HG03135 (cell line): Measurements from ENCODE around the gene STH.

ENCODE experiments used
- ATAC-seq: cut with Tn5 transposase; IDR thresholded peaks from one replicate; pipeline ENCODE4 v1.9.1; 2021; ENCODE audit warnings: mild to moderate bottlenecking, moderate library complexity; ENCODE audit not compliant: unreplicated experiment

The STH gene

DNA sequence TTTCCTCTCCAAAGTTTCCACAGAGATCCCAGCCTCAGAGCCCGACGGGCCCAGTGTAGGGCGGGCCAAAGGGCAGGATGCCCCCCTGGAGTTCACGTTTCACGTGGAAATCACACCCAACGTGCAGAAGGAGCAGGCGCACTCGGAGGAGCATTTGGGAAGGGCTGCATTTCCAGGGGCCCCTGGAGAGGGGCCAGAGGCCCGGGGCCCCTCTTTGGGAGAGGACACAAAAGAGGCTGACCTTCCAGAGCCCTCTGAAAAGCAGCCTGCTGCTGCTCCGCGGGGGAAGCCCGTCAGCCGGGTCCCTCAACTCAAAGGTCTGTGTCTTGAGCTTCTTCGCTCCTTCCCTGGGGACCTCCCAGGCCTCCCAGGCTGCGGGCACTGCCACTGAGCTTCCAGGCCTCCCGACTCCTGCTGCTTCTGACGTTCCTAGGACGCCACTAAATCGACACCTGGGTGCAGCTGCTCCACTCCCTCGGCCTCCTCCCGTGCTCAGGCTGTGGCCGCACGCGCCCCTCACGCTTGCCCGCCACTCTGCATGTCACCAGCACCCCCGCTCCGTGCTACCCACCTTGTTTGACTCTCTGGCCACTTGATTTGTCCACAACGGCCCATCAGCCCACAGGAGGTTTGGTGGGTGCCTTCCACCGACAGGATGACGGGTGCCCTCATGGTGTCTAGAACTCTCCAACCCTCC, 15.3 kb upstream of the STH start:
- no peak for ATAC-seq

DNA sequence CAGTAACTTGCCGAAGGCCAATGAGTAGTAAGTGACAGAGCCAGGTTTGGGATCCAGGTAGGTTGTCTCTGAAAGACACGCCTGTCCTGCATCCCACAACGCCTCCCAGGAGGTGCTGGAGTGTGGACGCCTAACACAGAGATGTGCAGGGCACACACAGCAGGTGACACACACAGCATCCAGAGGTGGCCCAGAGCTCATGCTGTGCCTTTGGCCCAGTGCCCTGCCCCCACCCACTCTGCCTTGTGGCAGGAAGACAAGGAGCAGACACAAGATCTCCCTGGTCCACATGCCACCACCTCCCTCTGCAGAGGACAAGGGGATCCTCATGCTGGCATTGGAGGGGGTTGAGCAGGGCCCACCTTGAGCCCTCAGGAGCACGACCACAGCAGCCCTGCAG, 14.7 kb upstream of the STH start:
- ATAC-seq = no peak

DNA sequence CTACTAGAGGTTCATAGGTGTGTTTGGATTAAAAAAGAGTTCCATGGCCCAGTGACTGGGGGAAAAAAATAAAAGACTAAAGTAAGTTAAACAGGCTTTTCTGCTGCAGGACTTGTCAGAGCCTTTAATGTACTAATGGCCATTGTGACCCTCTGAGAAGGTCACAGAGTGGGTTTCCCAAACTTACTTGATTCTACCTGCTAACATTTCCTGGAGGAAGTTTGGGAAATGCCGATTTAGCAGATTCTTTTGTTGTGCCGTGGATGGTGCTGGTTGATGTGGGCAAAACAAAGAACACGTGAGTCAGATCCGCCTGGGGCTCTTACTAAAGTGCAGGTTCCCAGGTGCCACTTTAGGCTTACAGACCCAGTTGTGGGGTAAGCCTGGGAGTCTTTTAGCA, 13.6 kb upstream of the STH start:
- no peak for ATAC-seq

DNA sequence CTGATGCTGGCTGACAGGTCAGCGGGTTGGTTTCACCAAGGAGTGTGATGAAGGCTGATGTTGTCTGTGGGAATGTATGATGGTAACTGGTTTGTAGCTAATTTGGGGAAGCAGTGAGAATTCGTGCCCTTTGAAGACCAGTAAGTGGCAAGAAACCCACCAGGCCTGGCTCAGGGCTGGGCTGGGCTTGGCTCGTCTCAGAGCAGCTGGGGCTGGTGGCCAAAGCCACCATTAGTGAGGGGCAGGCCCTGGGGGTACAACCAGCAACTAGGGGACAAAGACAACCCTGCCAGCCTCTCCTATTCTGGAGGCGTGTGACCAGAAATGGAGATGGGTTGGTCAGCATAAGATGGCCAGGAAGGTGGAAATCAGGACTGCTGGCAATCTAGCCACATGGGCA, 13.0 kb upstream of the STH start:
- ATAC-seq = no peak

DNA sequence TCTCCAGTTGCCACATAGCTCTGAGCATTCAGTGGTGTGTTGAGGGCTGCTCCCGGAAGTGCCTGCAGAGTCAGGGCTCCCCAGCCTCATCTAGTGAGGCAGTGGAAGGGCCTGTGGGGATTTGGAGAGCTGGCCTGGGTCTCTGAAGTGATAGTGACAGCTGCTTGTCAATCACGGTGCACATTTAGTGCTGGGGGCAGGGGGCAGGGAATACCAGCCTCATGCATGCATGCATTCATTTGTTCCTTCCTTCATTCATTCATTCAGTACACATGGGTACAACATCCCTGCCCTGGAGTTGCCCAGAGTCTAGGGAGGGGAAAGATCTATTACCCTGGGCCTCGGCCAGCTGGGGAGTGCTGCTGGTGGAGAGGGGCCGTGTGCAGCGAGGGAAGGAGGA, 11.3 kb upstream of the STH start:
- ATAC-seq = no peak

DNA sequence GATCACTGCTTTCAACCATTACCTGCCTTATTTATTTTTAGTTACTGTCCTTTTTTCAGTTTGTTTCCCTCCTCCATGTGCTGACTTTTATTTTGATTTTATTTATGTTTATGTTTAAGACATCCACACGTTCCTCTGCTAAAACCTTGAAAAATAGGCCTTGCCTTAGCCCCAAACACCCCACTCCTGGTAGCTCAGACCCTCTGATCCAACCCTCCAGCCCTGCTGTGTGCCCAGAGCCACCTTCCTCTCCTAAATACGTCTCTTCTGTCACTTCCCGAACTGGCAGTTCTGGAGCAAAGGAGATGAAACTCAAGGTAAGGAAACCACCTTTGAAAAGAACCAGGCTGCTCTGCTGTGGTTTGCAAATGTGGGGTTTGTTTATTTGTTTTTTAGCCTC, 9.3 kb upstream of the STH start:
- ATAC-seq = no peak

DNA sequence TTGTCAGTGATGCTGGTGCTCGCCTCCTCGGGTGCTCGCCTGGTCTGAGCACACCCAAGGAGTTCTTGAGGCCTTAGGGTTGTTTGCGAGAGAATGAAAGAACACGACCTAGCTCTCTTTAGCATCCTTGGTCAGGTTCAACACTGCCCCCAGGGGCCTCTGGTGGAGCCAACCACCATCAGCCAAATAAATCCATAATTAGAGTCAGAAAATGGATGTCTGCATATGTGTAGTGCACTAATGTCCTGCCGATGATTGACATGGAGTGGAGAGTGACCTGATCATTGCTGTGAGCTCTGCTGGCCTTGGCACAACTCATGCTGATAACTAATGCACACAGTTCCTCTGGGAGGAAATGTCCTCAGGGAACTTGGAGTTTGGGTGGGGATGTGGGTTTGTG, 8.2 kb upstream of the STH start:
- no peak for ATAC-seq

DNA sequence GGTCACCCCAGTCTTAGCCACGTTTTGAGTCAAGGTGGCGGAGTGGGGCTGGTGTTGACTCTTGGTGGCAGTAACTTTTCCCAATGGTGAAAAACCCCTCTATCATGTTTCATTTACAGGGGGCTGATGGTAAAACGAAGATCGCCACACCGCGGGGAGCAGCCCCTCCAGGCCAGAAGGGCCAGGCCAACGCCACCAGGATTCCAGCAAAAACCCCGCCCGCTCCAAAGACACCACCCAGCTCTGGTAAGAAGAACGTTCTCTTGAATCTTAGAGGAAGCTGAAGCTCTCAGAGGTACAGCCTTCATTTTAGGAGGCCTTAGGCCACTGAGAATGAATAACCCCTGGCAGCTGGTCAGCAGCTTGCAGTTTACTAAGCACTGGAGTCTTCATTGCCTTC, 7.7 kb upstream of the STH start:
- ATAC-seq = no peak

DNA sequence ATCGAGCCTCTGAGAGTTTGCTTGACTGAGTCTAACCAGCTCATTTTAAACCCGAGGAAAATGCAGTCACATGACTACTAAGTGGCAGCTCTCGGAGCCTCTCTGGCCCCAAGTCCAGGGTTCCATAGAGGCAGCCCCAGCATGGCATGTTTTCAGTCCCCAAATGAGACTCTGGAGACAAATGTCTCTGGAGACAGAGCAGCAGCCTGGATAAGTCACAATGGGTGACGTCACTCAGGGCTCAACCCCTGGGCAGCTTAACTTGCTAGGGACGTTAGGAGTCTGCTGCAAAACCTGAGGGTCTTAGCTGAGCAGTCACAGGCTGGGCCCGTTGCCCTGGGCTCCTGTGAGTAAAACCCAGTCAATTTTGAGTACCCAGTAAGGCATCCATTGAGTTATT, 6.9 kb upstream of the STH start:
- no peak for ATAC-seq

DNA sequence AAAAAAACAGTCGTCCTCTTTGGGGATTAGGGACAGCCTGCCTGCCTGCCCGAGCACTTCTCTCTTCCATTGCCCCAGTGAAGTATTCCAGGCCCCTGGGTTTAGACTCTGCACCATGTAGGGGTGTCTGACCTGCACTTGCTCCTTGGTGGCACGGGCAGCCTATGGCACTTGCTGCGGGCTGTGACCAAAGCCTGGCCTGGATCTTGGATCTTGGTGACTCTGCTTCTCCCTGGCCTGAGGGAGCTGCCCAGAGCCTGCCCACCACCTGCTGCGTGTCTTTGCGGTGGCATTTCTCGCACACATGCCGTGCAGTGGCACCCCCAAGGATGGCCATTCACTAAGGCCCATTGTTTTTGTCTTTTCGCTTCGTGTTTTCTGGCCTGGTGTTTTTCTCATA, 6.1 kb upstream of the STH start:
- ATAC-seq = no peak

DNA sequence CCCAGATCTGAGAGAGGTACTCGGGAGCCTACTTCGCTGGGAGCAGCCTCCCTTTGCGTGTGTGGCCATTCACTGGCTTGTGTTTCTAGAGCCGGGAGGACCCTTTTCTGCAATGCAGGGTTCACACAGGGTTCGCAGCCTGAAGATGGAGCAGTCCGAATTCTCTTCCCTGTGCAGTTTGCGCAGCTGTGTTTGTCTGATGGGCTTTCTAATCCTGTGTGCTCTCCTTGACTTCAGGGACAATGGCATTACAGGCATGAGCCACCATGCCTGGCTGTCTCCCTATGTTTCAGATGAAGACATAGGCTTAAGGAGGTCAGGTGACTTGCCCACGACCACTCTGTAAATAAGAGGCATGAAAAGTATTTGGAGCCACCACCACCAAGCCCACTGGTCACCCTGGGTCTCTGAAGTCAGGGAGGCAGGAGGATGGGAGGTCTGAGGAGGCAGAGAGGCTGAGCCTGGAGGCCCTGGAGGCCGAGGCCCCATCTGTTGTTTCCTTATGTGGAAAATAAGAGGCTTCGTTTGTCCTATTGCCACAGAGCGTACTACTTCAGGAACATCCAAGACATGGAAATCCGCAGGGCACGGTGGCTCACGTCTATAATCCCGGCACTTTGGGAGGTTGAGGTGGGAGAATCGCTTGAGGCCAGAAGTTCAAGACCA, 5.0 kb upstream of the STH start:
- ATAC-seq = no peak

DNA sequence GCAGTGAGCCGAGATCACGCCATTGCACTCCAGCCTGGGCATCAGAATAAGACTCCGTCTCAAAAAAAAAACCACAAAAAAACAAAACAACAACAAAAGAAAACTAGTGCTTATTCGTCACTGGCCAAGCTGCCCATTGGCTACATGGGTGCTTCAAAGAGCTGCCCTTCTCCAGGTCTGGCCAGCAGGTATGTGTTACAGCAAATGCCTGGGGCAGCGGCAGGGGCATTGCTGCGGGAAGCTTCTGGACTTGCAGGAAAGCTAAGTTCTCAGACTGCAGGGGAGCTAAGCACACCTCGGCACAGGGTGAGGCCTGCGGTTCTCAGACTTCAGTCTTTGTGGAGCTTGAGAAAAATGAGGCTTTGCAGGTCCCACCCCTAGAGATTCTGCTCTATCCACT, 4.1 kb upstream of the STH start:
- ATAC-seq = no peak

DNA sequence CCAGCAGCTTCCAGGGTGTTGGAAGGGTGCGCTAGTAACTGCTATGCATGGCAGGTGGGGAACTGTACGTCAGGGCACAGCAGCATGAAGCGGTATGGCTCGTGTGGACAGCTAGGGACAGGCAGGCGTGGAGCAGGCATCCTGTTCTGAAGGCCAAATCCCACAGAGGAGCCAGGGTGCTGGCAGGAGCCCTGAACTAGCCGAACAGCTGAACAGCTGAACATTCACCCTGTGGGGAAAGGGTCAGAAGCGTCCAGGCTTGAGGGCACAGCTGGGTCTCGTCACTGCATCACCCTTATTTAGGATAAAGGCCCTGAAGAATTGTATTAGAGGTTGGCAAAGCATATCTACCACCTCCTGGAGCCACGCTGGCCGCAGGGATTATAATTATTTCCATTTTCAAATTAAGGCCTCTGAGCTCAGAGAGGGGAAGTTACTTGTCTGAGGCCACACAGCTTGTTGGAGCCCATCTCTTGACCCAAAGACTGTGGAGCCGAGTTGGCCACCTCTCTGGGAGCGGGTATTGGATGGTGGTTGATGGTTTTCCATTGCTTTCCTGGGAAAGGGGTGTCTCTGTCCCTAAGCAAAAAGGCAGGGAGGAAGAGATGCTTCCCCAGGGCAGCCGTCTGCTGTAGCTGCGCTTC, 3.3 kb upstream of the STH start:
- ATAC-seq = no peak

DNA sequence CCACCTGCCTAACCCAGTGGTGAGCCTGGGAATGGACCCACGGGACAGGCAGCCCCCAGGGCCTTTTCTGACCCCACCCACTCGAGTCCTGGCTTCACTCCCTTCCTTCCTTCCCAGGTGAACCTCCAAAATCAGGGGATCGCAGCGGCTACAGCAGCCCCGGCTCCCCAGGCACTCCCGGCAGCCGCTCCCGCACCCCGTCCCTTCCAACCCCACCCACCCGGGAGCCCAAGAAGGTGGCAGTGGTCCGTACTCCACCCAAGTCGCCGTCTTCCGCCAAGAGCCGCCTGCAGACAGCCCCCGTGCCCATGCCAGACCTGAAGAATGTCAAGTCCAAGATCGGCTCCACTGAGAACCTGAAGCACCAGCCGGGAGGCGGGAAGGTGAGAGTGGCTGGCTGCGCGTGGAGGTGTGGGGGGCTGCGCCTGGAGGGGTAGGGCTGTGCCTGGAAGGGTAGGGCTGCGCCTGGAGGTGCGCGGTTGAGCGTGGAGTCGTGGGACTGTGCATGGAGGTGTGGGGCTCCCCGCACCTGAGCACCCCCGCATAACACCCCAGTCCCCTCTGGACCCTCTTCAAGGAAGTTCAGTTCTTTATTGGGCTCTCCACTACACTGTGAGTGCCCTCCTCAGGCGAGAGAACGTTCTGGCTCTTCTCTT, 2.6 kb upstream of the STH start:
- no peak for ATAC-seq

DNA sequence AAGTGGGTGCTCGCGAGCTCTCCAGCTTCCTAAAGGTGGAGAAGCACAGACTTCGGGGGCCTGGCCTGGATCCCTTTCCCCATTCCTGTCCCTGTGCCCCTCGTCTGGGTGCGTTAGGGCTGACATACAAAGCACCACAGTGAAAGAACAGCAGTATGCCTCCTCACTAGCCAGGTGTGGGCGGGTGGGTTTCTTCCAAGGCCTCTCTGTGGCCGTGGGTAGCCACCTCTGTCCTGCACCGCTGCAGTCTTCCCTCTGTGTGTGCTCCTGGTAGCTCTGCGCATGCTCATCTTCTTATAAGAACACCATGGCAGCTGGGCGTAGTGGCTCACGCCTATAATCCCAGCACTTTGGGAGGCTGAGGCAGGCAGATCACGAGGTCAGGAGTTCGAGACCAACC, 1.9 kb upstream of the STH start:
- ATAC-seq = no peak

DNA sequence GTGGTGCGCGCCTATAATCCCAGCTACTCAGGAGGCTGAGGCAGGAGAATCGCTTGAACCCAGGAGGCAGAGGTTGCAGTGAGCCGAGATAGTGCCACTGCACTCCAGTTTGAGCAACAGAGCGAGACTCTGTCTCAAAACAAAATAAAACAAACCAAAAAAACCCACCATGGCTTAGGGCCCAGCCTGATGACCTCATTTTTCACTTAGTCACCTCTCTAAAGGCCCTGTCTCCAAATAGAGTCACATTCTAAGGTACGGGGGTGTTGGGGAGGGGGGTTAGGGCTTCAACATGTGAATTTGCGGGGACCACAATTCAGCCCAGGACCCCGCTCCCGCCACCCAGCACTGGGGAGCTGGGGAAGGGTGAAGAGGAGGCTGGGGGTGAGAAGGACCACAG, 1.4 kb upstream of the STH start:
- no peak for ATAC-seq

DNA sequence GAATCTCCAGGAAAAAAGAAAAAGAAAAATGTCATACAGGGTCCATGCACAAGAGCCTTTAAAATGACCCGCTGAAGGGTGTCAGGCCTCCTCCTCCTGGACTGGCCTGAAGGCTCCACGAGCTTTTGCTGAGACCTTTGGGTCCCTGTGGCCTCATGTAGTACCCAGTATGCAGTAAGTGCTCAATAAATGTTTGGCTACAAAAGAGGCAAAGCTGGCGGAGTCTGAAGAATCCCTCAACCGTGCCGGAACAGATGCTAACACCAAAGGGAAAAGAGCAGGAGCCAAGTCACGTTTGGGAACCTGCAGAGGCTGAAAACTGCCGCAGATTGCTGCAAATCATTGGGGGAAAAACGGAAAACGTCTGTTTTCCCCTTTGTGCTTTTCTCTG, 845 bp downstream of the STH start:
- ATAC-seq = no peak

DNA sequence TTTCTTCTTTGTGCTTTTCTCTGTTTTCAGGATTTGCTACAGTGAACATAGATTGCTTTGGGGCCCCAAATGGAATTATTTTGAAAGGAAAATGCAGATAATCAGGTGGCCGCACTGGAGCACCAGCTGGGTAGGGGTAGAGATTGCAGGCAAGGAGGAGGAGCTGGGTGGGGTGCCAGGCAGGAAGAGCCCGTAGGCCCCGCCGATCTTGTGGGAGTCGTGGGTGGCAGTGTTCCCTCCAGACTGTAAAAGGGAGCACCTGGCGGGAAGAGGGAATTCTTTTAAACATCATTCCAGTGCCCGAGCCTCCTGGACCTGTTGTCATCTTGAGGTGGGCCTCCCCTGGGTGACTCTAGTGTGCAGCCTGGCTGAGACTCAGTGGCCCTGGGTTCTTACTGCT, 1.2 kb downstream of the STH start:
- no peak for ATAC-seq

DNA sequence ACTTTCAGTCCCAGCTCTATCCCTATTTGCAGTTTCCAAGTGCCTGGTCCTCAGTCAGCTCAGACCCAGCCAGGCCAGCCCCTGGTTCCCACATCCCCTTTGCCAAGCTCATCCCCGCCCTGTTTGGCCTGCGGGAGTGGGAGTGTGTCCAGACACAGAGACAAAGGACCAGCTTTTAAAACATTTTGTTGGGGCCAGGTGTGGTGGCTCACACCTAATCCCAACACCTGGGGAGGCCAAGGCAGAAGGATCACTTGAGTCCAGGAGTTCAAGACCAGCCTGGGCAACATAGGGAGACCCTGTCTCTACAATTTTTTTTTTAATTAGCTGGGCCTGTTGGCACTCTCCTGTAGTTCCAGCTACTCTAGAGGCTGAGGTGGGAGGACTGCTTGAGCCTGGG, 1.7 kb downstream of the STH start:
- no peak for ATAC-seq

DNA sequence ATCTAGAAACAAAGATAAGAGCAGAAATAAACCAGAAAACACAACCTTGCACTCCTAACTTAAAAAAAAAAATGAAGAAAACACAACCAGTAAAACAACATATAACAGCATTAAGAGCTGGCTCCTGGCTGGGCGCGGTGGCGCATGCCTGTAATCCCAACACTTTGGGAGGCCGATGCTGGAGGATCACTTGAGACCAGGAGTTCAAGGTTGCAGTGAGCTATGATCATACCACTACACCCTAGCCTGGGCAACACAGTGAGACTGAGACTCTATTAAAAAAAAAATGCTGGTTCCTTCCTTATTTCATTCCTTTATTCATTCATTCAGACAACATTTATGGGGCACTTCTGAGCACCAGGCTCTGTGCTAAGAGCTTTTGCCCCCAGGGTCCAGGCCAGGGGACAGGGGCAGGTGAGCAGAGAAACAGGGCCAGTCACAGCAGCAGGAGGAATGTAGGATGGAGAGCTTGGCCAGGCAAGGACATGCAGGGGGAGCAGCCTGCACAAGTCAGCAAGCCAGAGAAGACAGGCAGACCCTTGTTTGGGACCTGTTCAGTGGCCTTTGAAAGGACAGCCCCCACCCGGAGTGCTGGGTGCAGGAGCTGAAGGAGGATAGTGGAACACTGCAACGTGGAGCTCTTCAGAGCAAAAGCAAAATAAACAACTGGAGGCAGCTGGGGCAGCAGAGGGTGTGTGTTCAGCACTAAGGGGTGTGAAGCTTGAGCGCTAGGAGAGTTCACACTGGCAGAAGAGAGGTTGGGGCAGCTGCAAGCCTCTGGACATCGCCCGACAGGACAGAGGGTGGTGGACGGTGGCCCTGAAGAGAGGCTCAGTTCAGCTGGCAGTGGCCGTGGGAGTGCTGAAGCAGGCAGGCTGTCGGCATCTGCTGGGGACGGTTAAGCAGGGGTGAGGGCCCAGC, 2.6 kb downstream of the STH start:
- ATAC-seq = no peak
